ENCODE measurements around the gene KHK. TPM values are rescaled to one million over a fixed set of nuclear protein-coding genes. Genes with fewer than 3 reads are reported as not detected.
"Not testable (repeated sequence)": the region's sequence is repeated elsewhere in the genome, so short reads cannot be mapped to it uniquely, and the experiment has no call there.

The KHK gene
- total RNA-seq, 4 donors from 2014 or later: 1.8 to 12.0 (median 6.3) TPM

- Histone ChIP-seq H3K27me3 (peaks cover 5% of the 10 kb centered on the region), H3K27ac (no peak overlapping the region), H3K36me3 (no peaks in the 10 kb centered on the region), H3K4me3 (no peak overlapping the region), H3K4me1 (no peaks in the 10 kb centered on the region), H3K9me3 (no peaks in the 10 kb centered on the region)
- in situ Hi-C loops (cut with MboI; ENCODE audit: low pct_ligation_motif_present in 1 of 4, low pct_unique_long_range_greater_than_20kb in 1 of 4, low sequenced_read_pairs in 3 of 4): loop anchor here in 2 of 4 donors (10.0 to 25.0 kb wide), 2 partner anchors 104 to 177 kb away; partner anchors contain the start of genes TRIM54 (in 2 of the 2), ATRAID (in 1 of the 2), CAD (in 1 of the 2) and SLC5A6 (in 1 of the 2)
- intact Hi-C loops (cut with DNase I; ENCODE audit: low total_unique reads): no loop called here
- 84 to 100% methylated on average over 2 of the region's 2 CpGs for WGBS, 2 donors (ENCODE audit: low coverage in 1 of 2)
- TF ChIP-seq CTCF (IDR thresholded peaks at IDR 0.05) (no peak), POLR2A (IDR thresholded peaks at IDR 0.05) (no peak), EP300 (IDR thresholded peaks at IDR 0.05; ENCODE audit: low read depth) (no peak), POLR2AphosphoS5 (IDR thresholded peaks at IDR 0.05) (no peak)
- no peak for DNase-seq
Observed at GRCh38 chr2:27108221-27108620, 21.6 kb downstream of the KHK start.

GRCh38 chr2:27109083-27109482 is 22.5 kb downstream of the KHK start:
- Histone ChIP-seq H3K36me3 (no peaks in the 10 kb centered on the region), H3K4me3 (no peak overlapping the region), H3K4me1 (no peaks in the 10 kb centered on the region), H3K27ac (no peak overlapping the region), H3K9me3 (no peaks in the 10 kb centered on the region), H3K27me3 (peaks cover 5% of the 10 kb centered on the region)
- intact Hi-C loops (cut with DNase I; ENCODE audit: low total_unique reads): no loop called here
- in situ Hi-C loops (cut with MboI; ENCODE audit: low pct_ligation_motif_present in 1 of 4, low pct_unique_long_range_greater_than_20kb in 1 of 4, low sequenced_read_pairs in 3 of 4): loop anchor here in 2 of 4 donors (10.0 to 25.0 kb wide), 2 partner anchors 103 to 176 kb away; partner anchors contain the start of genes TRIM54 (in 2 of the 2), ATRAID (in 1 of the 2), CAD (in 1 of the 2) and SLC5A6 (in 1 of the 2)
- no peak for DNase-seq
- 86 to 90% methylated on average over 3 of the region's 3 CpGs for WGBS, 2 donors (ENCODE audit: low coverage in 1 of 2)
- TF ChIP-seq CTCF (IDR thresholded peaks at IDR 0.05) (no peak), POLR2AphosphoS5 (IDR thresholded peaks at IDR 0.05) (no peak), EP300 (IDR thresholded peaks at IDR 0.05; ENCODE audit: low read depth) (no peak), POLR2A (IDR thresholded peaks at IDR 0.05) (no peak)

GRCh38 chr2:27110603-27111352 is 24.2 kb downstream of the KHK start:
- H3K36me3 ChIP-seq; H3K27ac ChIP-seq; DNase-seq; H3K4me1 ChIP-seq; H3K27me3 ChIP-seq; intact Hi-C loops (cut with DNase I; ENCODE audit: low total_unique reads); H3K9me3 ChIP-seq; H3K4me3 ChIP-seq: not testable (repeated sequence)
- in situ Hi-C loops (cut with MboI; ENCODE audit: low pct_ligation_motif_present in 1 of 4, low pct_unique_long_range_greater_than_20kb in 1 of 4, low sequenced_read_pairs in 3 of 4): loop anchor here in 1 of 4 donors (25.0 kb wide), 1 partner anchor 102 kb away; the partner anchor contains the start of genes ATRAID, CAD and SLC5A6
- 79% methylated on average over 24 of the region's 24 CpGs; no CpG with 5 or more reads in 1 of the 2 donors for WGBS, 2 donors (ENCODE audit: low coverage in 1 of 2)

GRCh38 chr2:27111392-27112078 is 25.0 kb downstream of the KHK start:
- in situ Hi-C loops (cut with MboI; ENCODE audit: low pct_ligation_motif_present in 1 of 4, low pct_unique_long_range_greater_than_20kb in 1 of 4, low sequenced_read_pairs in 3 of 4): loop anchor here in 1 of 4 donors (25.0 kb wide), 1 partner anchor 101 kb away; the partner anchor contains the start of genes ATRAID, CAD and SLC5A6
- DNase-seq; H3K36me3 ChIP-seq; intact Hi-C loops (cut with DNase I; ENCODE audit: low total_unique reads); H3K9me3 ChIP-seq; H3K4me1 ChIP-seq; H3K27ac ChIP-seq; H3K27me3 ChIP-seq; H3K4me3 ChIP-seq: not testable (repeated sequence)
- WGBS, 2 donors (ENCODE audit: low coverage in 1 of 2): 93% methylated on average over 38 of the region's 49 CpGs; no CpG with 5 or more reads in 1 of the 2 donors

GRCh38 chr2:27115519-27115918 is 28.9 kb downstream of the KHK start:
- Histone ChIP-seq H3K4me3 (no peak overlapping the region), H3K27ac (no peak overlapping the region), H3K36me3 (no peaks in the 10 kb centered on the region), H3K9me3 (no peaks in the 10 kb centered on the region), H3K27me3 (peaks cover 42% of the 10 kb centered on the region), H3K4me1 (peaks cover 4 to 6% (median 5%) of the 10 kb centered on the region in 4 donors)
- intact Hi-C loops (cut with DNase I; ENCODE audit: low total_unique reads): no loop called here
- no peak for TF ChIP-seq EP300 (IDR thresholded peaks at IDR 0.05; ENCODE audit: low read depth)
- TF ChIP-seq POLR2A (IDR thresholded peaks at IDR 0.05): no peak
- TF ChIP-seq CTCF (IDR thresholded peaks at IDR 0.05): no peak
- TF ChIP-seq POLR2AphosphoS5 (IDR thresholded peaks at IDR 0.05): no peak
- WGBS, 2 donors (ENCODE audit: low coverage in 1 of 2): 50 to 62% methylated on average over 2 of the region's 2 CpGs
- DNase-seq: no peak
- in situ Hi-C loops (cut with MboI; ENCODE audit: low pct_ligation_motif_present in 1 of 4, low pct_unique_long_range_greater_than_20kb in 1 of 4, low sequenced_read_pairs in 3 of 4): loop anchor here in 1 of 4 donors (25.0 kb wide), 1 partner anchor 97 kb away; the partner anchor contains the start of genes ATRAID, CAD and SLC5A6
